ENCODE data around the gene LUC7L. TPM values are rescaled to one million over a fixed set of nuclear protein-coding genes. Genes with fewer than 3 reads are reported as not detected.

LUC7L gene
- total RNA-seq, 1 experiment from 2014 or later, result 137 TPM

DNA sequence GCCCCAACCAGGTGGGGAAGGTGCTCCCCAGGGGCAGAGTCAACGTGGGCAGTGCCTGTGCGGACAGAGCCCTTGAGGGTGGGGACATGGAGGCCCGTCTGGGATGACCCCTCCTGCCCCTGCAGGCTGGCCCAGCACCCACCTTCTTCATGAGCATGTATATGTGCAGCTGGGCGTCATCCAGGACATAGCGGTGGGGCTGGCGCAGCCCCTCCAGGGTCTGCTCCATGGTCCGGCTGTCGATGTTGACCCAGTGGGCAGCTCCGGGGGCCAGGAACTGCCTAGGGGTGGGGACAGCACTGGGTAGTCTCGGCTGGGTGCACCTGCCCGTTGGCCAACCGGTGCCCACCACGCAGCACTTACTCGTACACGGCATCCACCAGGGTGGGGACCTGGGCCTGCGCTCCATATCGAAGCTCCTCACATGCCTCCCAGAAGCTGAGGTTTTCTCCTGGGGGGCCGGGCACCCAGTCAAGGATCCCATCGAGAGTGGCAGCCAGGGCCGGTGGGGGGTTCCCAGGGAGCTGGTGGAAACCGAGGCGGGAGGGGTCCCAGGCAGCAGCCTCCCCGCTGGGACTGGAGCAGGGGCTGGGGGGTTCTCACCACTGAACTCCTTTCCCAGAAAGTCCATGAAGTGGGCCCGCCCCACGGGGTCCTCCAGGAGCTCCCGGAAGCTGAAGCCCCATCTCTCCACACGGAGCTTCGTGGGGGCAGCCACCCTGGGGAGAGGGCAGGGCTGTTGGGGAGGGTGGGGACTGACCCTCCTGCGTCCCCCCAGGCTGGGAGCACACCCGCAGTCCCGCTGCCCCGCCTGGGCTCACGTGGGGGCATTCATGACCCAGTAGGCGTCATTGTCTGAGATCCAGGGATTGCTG is 41.4 kb upstream of the LUC7L start:
- H3K27ac Mint-ChIP-seq, result no peak overlapping the region
- Histone ChIP-seq H3K9me3 (ENCODE audit: control insufficient read depth, low read depth, low read length) (no peaks in the 10 kb centered on the region), H4K5ac (ENCODE audit: insufficient read length, low read depth, low read length) (no peak overlapping the region), H3K4me1 (ENCODE audit: insufficient read depth, low read length) (no peaks in the 10 kb centered on the region), H3K23ac (ENCODE audit: insufficient read length, low read depth, low read length) (no peak overlapping the region), H3K56ac (ENCODE audit: insufficient read length, low read depth, low read length) (no peak overlapping the region), H3K18ac (ENCODE audit: insufficient read length, low read depth, low read length) (no peak overlapping the region), H3K79me1 (ENCODE audit: insufficient read depth, low read depth, low read length, poor library complexity, severe bottlenecking) (no peaks in the 10 kb centered on the region), H3K4ac (ENCODE audit: low read depth, low read length) (no peak overlapping the region), H4K91ac (ENCODE audit: insufficient read length, low read depth, low read length) (no peak overlapping the region), H3K14ac (ENCODE audit: insufficient read depth, low read length) (no peak overlapping the region; the same call in 1 of the 2 replicates), H2BK120ac (ENCODE audit: low read depth, low read length, poor library complexity, severe bottlenecking) (no peak overlapping the region), H2BK5ac (ENCODE audit: insufficient read length, low read length) (no peak overlapping the region), H3K79me2 (ENCODE audit: insufficient read depth, low read length) (no peaks in the 10 kb centered on the region), H3K23me2 (ENCODE audit: insufficient read length, low read depth, low read length, poor library complexity, severe bottlenecking) (peaks cover 5% of the 10 kb centered on the region), H2AFZ (ENCODE audit: low read length) (no peak overlapping the region), H2BK20ac (ENCODE audit: low read depth, low read length, poor library complexity, severe bottlenecking) (no peak overlapping the region), H3K27ac (ENCODE audit: insufficient read length, low read depth, low read length) (no peak overlapping the region), H4K20me1 (ENCODE audit: control insufficient read depth, insufficient read depth, insufficient read length) (no peaks in the 10 kb centered on the region), H3K4me2 (ENCODE audit: insufficient read depth, insufficient read length, low read length) (no peak overlapping the region), H3K27me3 (ENCODE audit: insufficient read depth, low read length) (no peaks in the 10 kb centered on the region; the same call in 1 of the 2 replicates), H3K9ac (ENCODE audit: extremely low read depth, insufficient read length, low read length) (no peak overlapping the region), H2AK5ac (ENCODE audit: insufficient read length, low read length) (no peak overlapping the region), H2BK15ac (ENCODE audit: low read depth, low read length) (no peak overlapping the region), H3T11ph (ENCODE audit: low read length) (no peak overlapping the region), H2BK12ac (ENCODE audit: insufficient read length, low read depth, low read length) (no peak overlapping the region), H4K8ac (replicated peaks; ENCODE audit: insufficient read length, low read depth, low read length) (no peak overlapping the region)
- peak; percentile 24 for DNase-seq
- peaks cover 0 to 8% of the 10 kb centered on the region in 2 experiments; a peak in 2 of 4 replicates for H3K4me1 Mint-ChIP-seq
- WGBS (ENCODE audit: extremely low coverage, insufficient read length, low lambda C conversion rate), result no CpG with 5 or more reads among the region's 34 CpGs
- TF ChIP-seq, protein P1, sequence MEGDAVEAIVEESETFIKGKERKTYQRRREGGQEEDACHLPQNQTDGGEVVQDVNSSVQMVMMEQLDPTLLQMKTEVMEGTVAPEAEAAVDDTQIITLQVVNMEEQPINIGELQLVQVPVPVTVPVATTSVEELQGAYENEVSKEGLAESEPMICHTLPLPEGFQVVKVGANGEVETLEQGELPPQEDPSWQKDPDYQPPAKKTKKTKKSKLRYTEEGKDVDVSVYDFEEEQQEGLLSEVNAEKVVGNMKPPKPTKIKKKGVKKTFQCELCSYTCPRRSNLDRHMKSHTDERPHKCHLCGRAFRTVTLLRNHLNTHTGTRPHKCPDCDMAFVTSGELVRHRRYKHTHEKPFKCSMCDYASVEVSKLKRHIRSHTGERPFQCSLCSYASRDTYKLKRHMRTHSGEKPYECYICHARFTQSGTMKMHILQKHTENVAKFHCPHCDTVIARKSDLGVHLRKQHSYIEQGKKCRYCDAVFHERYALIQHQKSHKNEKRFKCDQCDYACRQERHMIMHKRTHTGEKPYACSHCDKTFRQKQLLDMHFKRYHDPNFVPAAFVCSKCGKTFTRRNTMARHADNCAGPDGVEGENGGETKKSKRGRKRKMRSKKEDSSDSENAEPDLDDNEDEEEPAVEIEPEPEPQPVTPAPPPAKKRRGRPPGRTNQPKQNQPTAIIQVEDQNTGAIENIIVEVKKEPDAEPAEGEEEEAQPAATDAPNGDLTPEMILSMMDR (conservative IDR thresholded peaks at IDR 0.05), result no peak
- no peaks in the 10 kb centered on the region for H3K36me3 Mint-ChIP-seq (ENCODE audit: insufficient read depth in 1 of 3, low read depth in 3 of 3)
- H3K9me3 Mint-ChIP-seq, result no peaks in the 10 kb centered on the region; a peak in 1 of 5 replicates
- peaks cover 15% of the 10 kb centered on the region for H3K27me3 Mint-ChIP-seq (ENCODE audit: low read depth)
- H3K4me3 Mint-ChIP-seq, result no peak overlapping the region; a peak in 1 of 5 replicates
